Smooth muscle cell (in vitro differentiated cells): ENCODE data around the gene ZPR1. TPM values are rescaled to one million over a fixed set of nuclear protein-coding genes. Genes with fewer than 3 reads are reported as not detected.

ENCODE experiments used
- DNase-seq: peaks from one replicate; lab custom pipeline; 2025; ENCODE audit not compliant: unreplicated experiment; lab: John Stamatoyannopoulos, UW
- H2AFZ ChIP-seq: fragments of 200-600 bp; sonication (generic); 2 replicates; pipeline ENCODE4 v1.6.0; 2016; ENCODE audit warnings: antibody characterized with exemption, low read depth, mild to moderate bottlenecking
- H3F3A ChIP-seq: fragments of 200-600 bp; sonication (generic); 2 replicates; pipeline ENCODE4 v1.6.0; 2017; ENCODE audit warnings: antibody characterized with exemption, low read depth
- H3K27ac ChIP-seq: fragments of 200-600 bp; sonication (generic); 2 replicates; pipeline ENCODE4 v1.5.1; 2016; ENCODE audit warnings: low read depth, mild to moderate bottlenecking
- H3K27me3 ChIP-seq: fragments of 200-600 bp; sonication (generic); 2 replicates; pipeline ENCODE4 v1.6.1; 2016; ENCODE audit warnings: low read depth, mild to moderate bottlenecking
- H3K36me3 ChIP-seq: fragments of 200-600 bp; sonication (generic); 2 replicates; pipeline ENCODE4 v1.5.1; 2016; ENCODE audit warnings: low read depth
- H3K4me1 ChIP-seq: fragments of 200-600 bp; sonication (generic); 2 replicates; pipeline ENCODE4 v1.5.1; 2016; ENCODE audit warnings: low read depth
- H3K4me2 ChIP-seq: fragments of 200-600 bp; sonication (generic); 2 replicates; pipeline ENCODE4 v1.6.0; 2016; ENCODE audit warnings: mild to moderate bottlenecking
- H3K4me3 ChIP-seq: fragments of 200-600 bp; sonication (generic); 2 replicates; pipeline ENCODE4 v1.5.1; 2016; ENCODE audit warnings: mild to moderate bottlenecking
- H3K79me2 ChIP-seq: fragments of 200-600 bp; sonication (generic); 2 replicates; pipeline ENCODE4 v1.6.0; 2016; ENCODE audit warnings: low read depth, mild to moderate bottlenecking
- H3K9ac ChIP-seq: fragments of 200-600 bp; sonication (generic); 2 replicates; pipeline ENCODE4 v1.6.0; 2016; ENCODE audit warnings: low read depth
- H3K9me3 ChIP-seq: fragments of 200-600 bp; sonication (generic); replicated peaks from 2 replicates; pipeline ENCODE4 v1.5.1; 2016; ENCODE audit warnings: low read depth
- H4K20me1 ChIP-seq: fragments of 200-600 bp; sonication (generic); 2 replicates; pipeline ENCODE4 v1.6.0; 2016; ENCODE audit warnings: low read depth
- CTCF ChIP-seq: fragments of 200-600 bp; sonication (generic); IDR thresholded peaks from 2 replicates; pipeline ENCODE4 v1.5.1; 2017; ENCODE audit warnings: borderline replicate concordance, mild to moderate bottlenecking, antibody characterized with exemption; ENCODE audit not compliant: insufficient read depth, poor library complexity, severe bottlenecking
- WGBS: methylation state at CpG from one replicate; pipeline ENCODE4 v1.1.7; 2016; ENCODE audit warnings: low lambda C conversion rate; 5-methylcytosine and 5-hydroxymethylcytosine counted together
- polyA plus RNA-seq: library from polyadenylated mRNA; unstranded; fragments of >200 nt; fragmentation: Nextera tagmentation; extraction: Ambion mirVana; gene quantifications from 2 replicates; pipeline ENCODE4 v1.2.1, GENCODE V29; 2016
- total RNA-seq: library from RNA; depleted of rRNA; stranded (reverse); fragments of >200 nt; gene quantifications from 2 replicates; pipeline ENCODE4 v1.2.3, GENCODE V29; 2014

The ZPR1 gene
- total and polyA plus RNA-seq, 2 experiments from 2014 or later, result 26.2 to 34.2 TPM

- no peak for TF ChIP-seq CTCF
- Histone ChIP-seq H2AFZ (no peak overlapping the region), H3K4me1 (peaks cover 9% of the 10 kb centered on the region), H3K9me3 (no peaks in the 10 kb centered on the region), H3K4me2 (no peak overlapping the region), H3K27ac (no peak overlapping the region), H3K36me3 (no peaks in the 10 kb centered on the region), H4K20me1 (no peaks in the 10 kb centered on the region), H3K27me3 (peaks cover 7% of the 10 kb centered on the region), H3F3A (no peaks in the 10 kb centered on the region), H3K79me2 (no peaks in the 10 kb centered on the region), H3K4me3 (no peak overlapping the region), H3K9ac (no peak overlapping the region)
- no peak for DNase-seq
- WGBS, result 87% methylated on average over 3 of the region's 3 CpGs
Measured at GRCh38 chr11:116736763-116737162, 51.1 kb downstream of the ZPR1 start.

- 93% methylated on average over 11 of the region's 11 CpGs for WGBS
- Histone ChIP-seq H3K79me2 (no peaks in the 10 kb centered on the region), H3K9me3 (no peaks in the 10 kb centered on the region), H4K20me1 (no peaks in the 10 kb centered on the region), H3K4me2 (no peak overlapping the region), H3F3A (no peaks in the 10 kb centered on the region), H3K36me3 (no peaks in the 10 kb centered on the region), H3K27ac (no peak overlapping the region), H2AFZ (no peak overlapping the region), H3K4me1 (peaks cover 17% of the 10 kb centered on the region), H3K9ac (no peak overlapping the region), H3K4me3 (no peak overlapping the region), H3K27me3 (peaks cover 24% of the 10 kb centered on the region)
- no peak for TF ChIP-seq CTCF
- DNase-seq, result no peak
Measured at GRCh38 chr11:116733969-116734508, 53.8 kb downstream of the ZPR1 start.

- Histone ChIP-seq H3K4me3 (no peak overlapping the region), H3K27me3 (peaks cover 24% of the 10 kb centered on the region), H3K36me3 (no peaks in the 10 kb centered on the region), H3K79me2 (no peaks in the 10 kb centered on the region), H3K4me2 (no peak overlapping the region), H3F3A (no peaks in the 10 kb centered on the region), H2AFZ (no peak overlapping the region), H4K20me1 (no peaks in the 10 kb centered on the region), H3K4me1 (peaks cover 17% of the 10 kb centered on the region), H3K9ac (no peak overlapping the region), H3K9me3 (no peaks in the 10 kb centered on the region), H3K27ac (no peak overlapping the region)
- 70% methylated on average over 10 of the region's 10 CpGs for WGBS
- no peak for TF ChIP-seq CTCF
- no peak for DNase-seq
Measured at GRCh38 chr11:116733043-116733755, 54.6 kb downstream of the ZPR1 start.
